Motor neuron (in vitro differentiated cells): ENCODE results near the gene OXCT2. TPM values are rescaled to one million over a fixed set of nuclear protein-coding genes. Genes with fewer than 3 reads are reported as not detected.

Source experiments
- ATAC-seq, 8 experiments: fragments of 200-7000 bp; cut with Tn5 transposase; replicated peaks in 6 of 8; 2 replicates each; pipeline ENCODE4 v1.8.0; 2021; ENCODE audit warnings: mild to moderate bottlenecking in 8 of 8, moderate library complexity in 8 of 8
- H3K27ac ChIP-seq, 2 donors: fragments of 250-450 bp; sonication (Bioruptor Pico); 2 replicates each; pipeline ENCODE4 v1.9.0; 2021; ENCODE audit warnings: antibody characterized with exemption in 2 of 2, mild to moderate bottlenecking in 2 of 2, moderate library complexity in 1 of 2
- H3K4me1 ChIP-seq, 2 donors: fragments of 250-450 bp; sonication (Bioruptor Pico); replicated peaks in 1 of 2; 2 replicates each; pipeline ENCODE4 v1.6.1; 2021; ENCODE audit warnings: antibody characterized with exemption in 2 of 2, mild to moderate bottlenecking in 2 of 2, moderate library complexity in 1 of 2
- H3K4me3 ChIP-seq, 5 donors: fragments of 250-450 bp; sonication (Bioruptor Pico); 2 replicates each; pipeline ENCODE4 v1.9.0; 2021; ENCODE audit warnings: antibody characterized with exemption in 5 of 5, mild to moderate bottlenecking in 5 of 5, moderate library complexity in 4 of 5
- WGBS, 10 experiments: fragments of 450-650 bp; shearing (Covaris generic); methylation state at CpG; one replicate each; pipeline ENCODE4 v1.0.0; 2022; 5-methylcytosine and 5-hydroxymethylcytosine counted together
- in situ Hi-C, 9 experiments: fragments of 400-800 bp; cut with MboI; loops; one replicate each; pipeline ENCODE4 v1.15.0; 2021; ENCODE audit warnings: low sequenced_read_pairs in 9 of 9, low pct_unique_long_range_greater_than_20kb in 2 of 9; ENCODE audit not compliant: unreplicated experiment in 9 of 9
- total RNA-seq, 8 experiments: library from RNA; unstranded; fragments of 300-600 nt; gene quantifications; 2 replicates each; pipeline versions ENCODE4 v1.2.3 to v1.2.4, GENCODE V29; 2022

Gene OXCT2
- total RNA-seq, 8 experiments from 2014 or later: 0.51 to 1.8 (median 0.93) TPM; not detected in 1

DNA sequence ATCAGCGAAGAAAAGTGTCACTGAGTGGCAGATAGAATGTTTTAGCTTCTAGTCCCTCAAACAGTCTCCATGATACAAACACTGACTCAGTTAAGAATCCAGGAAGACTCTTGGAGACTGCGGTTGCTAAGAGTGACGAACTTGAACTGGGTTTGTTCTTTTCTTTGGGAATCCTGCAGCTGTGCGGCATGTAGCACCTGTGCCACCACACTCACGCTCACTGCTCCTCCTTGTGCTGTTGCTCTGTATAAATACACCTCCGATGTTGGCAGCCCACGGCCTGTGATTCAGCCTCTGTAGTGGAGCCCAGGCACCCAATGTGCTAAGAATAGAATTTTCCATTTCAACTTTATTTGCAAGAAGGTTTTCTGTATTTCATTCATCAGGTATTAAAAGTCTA lies 38.0 kb downstream of the OXCT2 start:
- ATAC-seq: peak in 3 of 8 experiments; percentile 36 to 85 (median 70)
- in situ Hi-C loops: no loop called here
- WGBS, 10 experiments: 0 to 69% (median 53%) methylated on average over 1 to 7 of the region's 7 CpGs; no CpG with 5 or more reads in 3 of the 10 experiments
- H3K4me3 ChIP-seq: no peak overlapping the region
- H3K4me1 ChIP-seq: peaks cover 0 to 7% of the 10 kb centered on the region in 2 donors
- no peak overlapping the region for H3K27ac ChIP-seq

DNA sequence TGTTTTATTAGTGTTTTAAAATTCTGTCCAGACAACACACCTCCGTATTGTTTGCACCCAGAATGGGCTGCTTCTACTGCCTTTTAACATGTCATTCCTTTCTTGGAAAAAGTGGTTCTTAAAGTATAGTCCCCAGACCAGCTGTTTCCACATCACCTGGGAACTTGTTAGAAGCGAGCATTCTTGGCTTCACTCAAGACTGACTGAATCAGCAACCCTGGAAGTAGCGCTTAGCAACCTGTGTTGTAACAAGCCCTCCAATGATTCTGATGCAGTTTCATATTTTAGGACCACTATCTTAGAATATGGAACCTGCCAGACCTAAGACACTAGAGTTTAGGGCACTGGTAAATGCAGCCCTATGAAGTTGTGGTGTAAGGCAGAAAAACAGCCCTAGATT lies 38.4 kb downstream of the OXCT2 start:
- no peak overlapping the region for H3K4me3 ChIP-seq
- no peak overlapping the region for H3K27ac ChIP-seq
- peak in 3 of 8 experiments; percentile 12 to 65 (median 28) for ATAC-seq
- WGBS, 10 experiments: 20 to 67% (median 37%) methylated on average over 1 to 3 of the region's 3 CpGs; no CpG with 5 or more reads in 2 of the 10 experiments
- peaks cover 0 to 5% of the 10 kb centered on the region in 2 donors for H3K4me1 ChIP-seq
- in situ Hi-C loops: no loop called here

DNA sequence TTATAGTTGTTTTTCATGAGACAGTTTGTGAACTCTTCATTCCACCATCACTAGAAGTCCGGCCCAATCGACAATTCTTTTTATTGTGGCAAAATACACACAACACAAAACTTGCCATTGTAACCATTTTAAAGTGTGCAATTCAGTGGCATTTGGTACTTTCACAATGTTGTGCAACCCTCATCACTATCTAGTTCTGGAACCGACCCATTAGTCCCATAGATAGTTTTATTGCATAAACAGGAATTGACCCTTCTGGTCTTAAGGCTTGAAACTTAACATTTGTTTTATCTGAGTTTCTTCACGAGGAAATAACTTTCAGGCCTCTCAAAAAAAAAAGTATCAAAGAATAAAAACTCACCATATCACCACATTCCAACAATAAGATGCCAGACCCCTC lies 41.3 kb downstream of the OXCT2 start:
- no peak overlapping the region for H3K4me3 ChIP-seq
- in situ Hi-C loops: loop anchor here in 1 of 9 experiments (10.0 kb wide), 1 partner anchor 125 kb away; no protein-coding TSS in a partner anchor
- peaks cover 0 to 5% of the 10 kb centered on the region in 2 donors for H3K4me1 ChIP-seq
- no peak for ATAC-seq
- no peak overlapping the region for H3K27ac ChIP-seq
- 0 to 55% (median 28%) methylated on average over 1 to 4 of the region's 4 CpGs; no CpG with 5 or more reads in 1 of the 10 experiments for WGBS, 10 experiments

GRCh38 chr1:39729030-39729429 lies 42.1 kb downstream of the OXCT2 start:
- H3K4me3 ChIP-seq: no peak overlapping the region
- H3K4me1 ChIP-seq: peaks cover 0 to 5% of the 10 kb centered on the region in 2 donors
- in situ Hi-C loops: loop anchor here in 1 of 9 experiments (10.0 kb wide), 1 partner anchor 124 kb away; no protein-coding TSS in a partner anchor
- H3K27ac ChIP-seq: no peak overlapping the region
- 0 to 64% (median 40%) methylated on average over 1 to 3 of the region's 3 CpGs; no CpG with 5 or more reads in 1 of the 10 experiments for WGBS, 10 experiments
- ATAC-seq: no peak

- Histone ChIP-seq H3K4me1 (peaks cover 0 to under 1% of the 10 kb centered on the region in 2 donors), H3K27ac (no peak overlapping the region), H3K4me3 (no peak overlapping the region)
- WGBS, 10 experiments: 30 to 90% (median 63%) methylated on average over 2 to 9 of the region's 14 CpGs; no CpG with 5 or more reads in 4 of the 10 experiments
- ATAC-seq: no peak
- in situ Hi-C loops: loop anchor here in 1 of 9 experiments (10.0 kb wide), 1 partner anchor 123 kb away; no protein-coding TSS in a partner anchor
These were observed 43.2 kb downstream of the OXCT2 start for GRCh38 chr1:39727932-39728317.

DNA sequence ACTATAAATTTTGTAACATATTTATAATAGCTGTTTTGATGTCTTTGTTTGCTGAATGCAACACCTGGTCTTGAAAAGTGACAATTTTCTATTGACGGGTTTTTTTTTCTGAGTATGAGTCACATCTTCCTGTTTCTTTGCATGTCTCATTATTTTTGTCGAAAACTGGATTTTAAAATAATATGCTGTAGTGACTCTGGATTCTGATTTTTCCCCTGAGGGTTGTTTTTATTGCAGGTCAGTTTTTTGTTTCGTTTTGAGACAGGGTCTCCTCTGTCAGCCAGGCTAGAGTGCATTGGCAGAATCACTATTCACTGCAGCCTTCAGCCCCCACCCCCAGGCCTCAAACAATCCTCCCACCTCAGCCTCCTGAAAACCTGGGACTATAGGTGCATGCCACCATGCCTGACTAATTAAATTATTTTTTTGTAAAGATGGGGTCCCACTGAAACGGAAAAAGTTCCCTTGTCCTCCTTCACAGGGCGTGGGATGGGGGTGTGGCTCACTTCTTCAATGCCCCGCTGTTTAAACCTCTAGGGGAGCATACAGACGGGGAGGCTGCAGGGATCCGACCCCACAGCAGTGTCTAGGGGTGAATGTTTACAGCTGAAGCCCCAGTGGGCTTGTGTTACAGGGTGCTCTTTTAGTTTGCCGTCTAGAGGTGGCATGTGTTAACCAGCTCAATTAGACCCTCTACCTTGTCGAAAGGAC lies 43.8 kb downstream of the OXCT2 start:
- H3K4me1 ChIP-seq: no peaks in the 10 kb centered on the region
- no peak overlapping the region for H3K27ac ChIP-seq
- WGBS, 10 experiments: 14 to 77% (median 31%) methylated on average over 1 to 9 of the region's 10 CpGs
- in situ Hi-C loops: loop anchor here in 1 of 9 experiments (10.0 kb wide), 1 partner anchor 123 kb away; no protein-coding TSS in a partner anchor
- H3K4me3 ChIP-seq: no peak overlapping the region
- ATAC-seq: no peak

DNA sequence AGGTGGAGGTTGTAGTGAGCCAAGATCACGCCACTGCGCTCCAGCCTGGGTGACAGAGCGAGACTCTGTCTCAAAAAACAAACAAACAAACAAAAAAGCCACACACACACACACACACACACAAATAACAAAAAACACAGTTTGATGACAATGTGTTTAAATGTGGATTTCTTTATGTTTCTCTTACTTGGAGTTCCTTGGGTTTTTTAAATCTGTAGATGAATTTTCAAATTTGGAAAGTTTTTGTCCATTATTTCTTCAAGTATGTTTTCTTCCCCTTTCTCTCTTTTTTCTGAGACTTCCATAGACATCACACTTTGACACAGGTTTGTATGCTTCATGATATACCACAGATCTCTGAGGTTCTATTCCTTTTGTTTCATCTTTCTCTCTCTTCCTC lies 44.5 kb downstream of the OXCT2 start:
- 53 to 87% (median 67%) methylated on average over 3 of the region's 3 CpGs; no CpG with 5 or more reads in 5 of the 10 experiments for WGBS, 10 experiments

GRCh38 chr1:39722495-39722894 lies 48.7 kb downstream of the OXCT2 start:
- in situ Hi-C loops: loop anchor here in 5 of 9 experiments (10.0 to 25.0 kb wide), 3 partner anchors 110 to 135 kb away; partner anchors contain the start of gene PABPC4 (in 1 of the 5)
- no peak overlapping the region for H3K4me3 ChIP-seq
- no peak overlapping the region for H3K27ac ChIP-seq
- ATAC-seq: no peak
- H3K4me1 ChIP-seq: peaks cover 3 to 9% of the 10 kb centered on the region in 2 donors
- 0 to 40% (median 3%) methylated on average over 1 to 2 of the region's 2 CpGs; no CpG with 5 or more reads in 2 of the 10 experiments for WGBS, 10 experiments

More for the DNA sequence above, 44.5 kb downstream of the OXCT2 start:
- no peak overlapping the region for H3K27ac ChIP-seq
- no peak for ATAC-seq
- in situ Hi-C loops: loop anchor here in 1 of 9 experiments (10.0 kb wide), 1 partner anchor 122 kb away; no protein-coding TSS in a partner anchor
- no peak overlapping the region for H3K4me3 ChIP-seq
- H3K4me1 ChIP-seq: no peaks in the 10 kb centered on the region

GRCh38 chr1:39721664-39722063 lies 49.5 kb downstream of the OXCT2 start:
- Histone ChIP-seq H3K27ac (no peak overlapping the region), H3K4me1 (peaks cover 3 to 9% of the 10 kb centered on the region in 2 donors), H3K4me3 (no peak overlapping the region)
- in situ Hi-C loops: loop anchor here in 5 of 9 experiments (10.0 to 25.0 kb wide), 3 partner anchors 109 to 134 kb away; partner anchors contain the start of gene PABPC4 (in 1 of the 5)
- peak in 1 of 8 experiments; percentile 39 for ATAC-seq

- Histone ChIP-seq H3K4me1 (peaks cover 3 to 9% of the 10 kb centered on the region in 2 donors), H3K4me3 (no peak overlapping the region), H3K27ac (no peak overlapping the region)
- in situ Hi-C loops: loop anchor here in 5 of 9 experiments (10.0 to 25.0 kb wide), 3 partner anchors 108 to 133 kb away; partner anchors contain the start of gene PABPC4 (in 1 of the 5)
- ATAC-seq: peak; percentile 56 to 86 (median 71)
- WGBS, 10 experiments: 0 to 50% (median 24%) methylated on average over 1 to 7 of the region's 7 CpGs; no CpG with 5 or more reads in 1 of the 10 experiments
These were observed 50.8 kb downstream of the OXCT2 start for GRCh38 chr1:39720094-39720999.
